Neuron (in vitro differentiated cells): Measurements from ENCODE around the gene EFNA2.

Source experiments
- H2AFZ ChIP-seq: one replicate; pipeline ENCODE4 v1.6.1; 2013; ENCODE audit warnings: low read depth, mild to moderate bottlenecking, inconsistent platforms, low read length, moderate library complexity
- H3K27me3 ChIP-seq: one replicate; pipeline ENCODE4 v1.6.1; 2013; ENCODE audit warnings: low read length; ENCODE audit not compliant: insufficient read depth
- H3K36me3 ChIP-seq: one replicate; pipeline ENCODE4 v1.6.1; 2013; ENCODE audit warnings: low read length; ENCODE audit not compliant: insufficient read depth
- H3K4me1 ChIP-seq: one replicate; pipeline ENCODE4 v1.6.1; 2013; ENCODE audit warnings: low read length; ENCODE audit not compliant: insufficient read depth
- H3K4me3 ChIP-seq: 2 replicates; pipeline ENCODE4 v1.5.1; 2013; ENCODE audit warnings: mild to moderate bottlenecking, low read length, moderate library complexity
- H3K9me3 ChIP-seq: one replicate; pipeline ENCODE4 v1.6.1; 2013; ENCODE audit warnings: low read length

Gene EFNA2

GRCh38 chr19:1275260-1275975 is 10.3 kb upstream of the EFNA2 start, which contains the start of gene FAM174C:
Gene FAM174C, plus strand, starts transcription at chr19:1275530. Its CDS starts 20 bp downstream, at chr19:1275550.
- H3K9me3 ChIP-seq: no peaks in the 10 kb centered on the region
- peaks cover 49% of the 10 kb centered on the region for H3K4me1 ChIP-seq
- H3K27me3 ChIP-seq: no peaks in the 10 kb centered on the region
- peaks cover 61% of the 10 kb centered on the region for H3K36me3 ChIP-seq
- no peak within 1 kb of the TSS for H2AFZ ChIP-seq
- peak within 1 kb of the TSS; percentile 77 for H3K4me3 ChIP-seq

GRCh38 chr19:1275976-1276627 is 9.6 kb upstream of the EFNA2 start:
- Histone ChIP-seq H2AFZ (no peak overlapping the region), H3K27me3 (no peaks in the 10 kb centered on the region), H3K4me3 (peak overlapping the region; percentile 77), H3K36me3 (peaks cover 54% of the 10 kb centered on the region), H3K4me1 (peaks cover 42% of the 10 kb centered on the region), H3K9me3 (no peaks in the 10 kb centered on the region)

GRCh38 chr19:1276628-1277022 is 9.0 kb upstream of the EFNA2 start:
- Histone ChIP-seq H3K9me3 (no peaks in the 10 kb centered on the region), H2AFZ (no peak overlapping the region), H3K27me3 (no peaks in the 10 kb centered on the region), H3K4me1 (peaks cover 36% of the 10 kb centered on the region), H3K4me3 (no peak overlapping the region), H3K36me3 (peaks cover 49% of the 10 kb centered on the region)

GRCh38 chr19:1277061-1277460 is 8.6 kb upstream of the EFNA2 start:
- peaks cover 45% of the 10 kb centered on the region for H3K36me3 ChIP-seq
- no peak overlapping the region for H3K4me3 ChIP-seq
- H3K9me3 ChIP-seq: no peaks in the 10 kb centered on the region
- H2AFZ ChIP-seq: no peak overlapping the region
- peaks cover 32% of the 10 kb centered on the region for H3K4me1 ChIP-seq
- H3K27me3 ChIP-seq: no peaks in the 10 kb centered on the region

GRCh38 chr19:1278074-1278473 is 7.6 kb upstream of the EFNA2 start:
- H3K36me3 ChIP-seq: peaks cover 35% of the 10 kb centered on the region
- no peaks in the 10 kb centered on the region for H3K27me3 ChIP-seq
- H3K4me1 ChIP-seq: peaks cover 28% of the 10 kb centered on the region
- H2AFZ ChIP-seq: no peak overlapping the region
- no peak overlapping the region for H3K4me3 ChIP-seq
- H3K9me3 ChIP-seq: no peaks in the 10 kb centered on the region

GRCh38 chr19:1278713-1279660 is 6.7 kb upstream of the EFNA2 start:
- Histone ChIP-seq H3K4me3 (no peak overlapping the region), H3K36me3 (peaks cover 26% of the 10 kb centered on the region), H3K4me1 (peaks cover 30% of the 10 kb centered on the region), H3K27me3 (no peaks in the 10 kb centered on the region), H2AFZ (no peak overlapping the region), H3K9me3 (no peaks in the 10 kb centered on the region)

GRCh38 chr19:1279782-1280341 is 5.8 kb upstream of the EFNA2 start:
- Histone ChIP-seq H3K36me3 (peaks cover 18% of the 10 kb centered on the region), H3K4me1 (peaks cover 31% of the 10 kb centered on the region), H3K4me3 (no peak overlapping the region), H3K9me3 (no peaks in the 10 kb centered on the region), H2AFZ (no peak overlapping the region), H3K27me3 (no peaks in the 10 kb centered on the region)

GRCh38 chr19:1280636-1281568 is 4.8 kb upstream of the EFNA2 start:
- no peak overlapping the region for H3K4me3 ChIP-seq
- H3K4me1 ChIP-seq: peaks cover 30% of the 10 kb centered on the region
- peaks cover 15% of the 10 kb centered on the region for H3K36me3 ChIP-seq
- no peak overlapping the region for H2AFZ ChIP-seq
- no peaks in the 10 kb centered on the region for H3K9me3 ChIP-seq
- H3K27me3 ChIP-seq: no peaks in the 10 kb centered on the region

GRCh38 chr19:1281569-1282287 is 3.9 kb upstream of the EFNA2 start:
- Histone ChIP-seq H3K36me3 (peaks cover 15% of the 10 kb centered on the region), H3K4me1 (peaks cover 25% of the 10 kb centered on the region), H3K27me3 (no peaks in the 10 kb centered on the region), H3K4me3 (no peak overlapping the region), H2AFZ (no peak overlapping the region), H3K9me3 (no peaks in the 10 kb centered on the region)

GRCh38 chr19:1282588-1283206 is 3.0 kb upstream of the EFNA2 start:
- Histone ChIP-seq H2AFZ (no peak overlapping the region), H3K4me1 (peaks cover 32% of the 10 kb centered on the region), H3K27me3 (no peaks in the 10 kb centered on the region), H3K36me3 (peaks cover 12% of the 10 kb centered on the region), H3K9me3 (no peaks in the 10 kb centered on the region), H3K4me3 (no peak overlapping the region)

GRCh38 chr19:1283207-1283916 is 2.3 kb upstream of the EFNA2 start:
- H2AFZ ChIP-seq: no peak overlapping the region
- peaks cover 37% of the 10 kb centered on the region for H3K4me1 ChIP-seq
- no peak overlapping the region for H3K4me3 ChIP-seq
- no peaks in the 10 kb centered on the region for H3K9me3 ChIP-seq
- H3K36me3 ChIP-seq: peaks cover 9% of the 10 kb centered on the region
- no peaks in the 10 kb centered on the region for H3K27me3 ChIP-seq
